Measurements from ENCODE around the gene CLCN3. TPM values are rescaled to one million over a fixed set of nuclear protein-coding genes. Genes with fewer than 3 reads are reported as not detected.
A peak's percentile ranks its signal among the peaks of the same experiment; 100 is the strongest.
"Not testable (repeated sequence)": the region's sequence is repeated elsewhere in the genome, so short reads cannot be mapped to it uniquely, and the experiment has no call there.

CLCN3 gene
- total RNA-seq, 2 donors from 2014 or later: 137 to 148 TPM

DNA sequence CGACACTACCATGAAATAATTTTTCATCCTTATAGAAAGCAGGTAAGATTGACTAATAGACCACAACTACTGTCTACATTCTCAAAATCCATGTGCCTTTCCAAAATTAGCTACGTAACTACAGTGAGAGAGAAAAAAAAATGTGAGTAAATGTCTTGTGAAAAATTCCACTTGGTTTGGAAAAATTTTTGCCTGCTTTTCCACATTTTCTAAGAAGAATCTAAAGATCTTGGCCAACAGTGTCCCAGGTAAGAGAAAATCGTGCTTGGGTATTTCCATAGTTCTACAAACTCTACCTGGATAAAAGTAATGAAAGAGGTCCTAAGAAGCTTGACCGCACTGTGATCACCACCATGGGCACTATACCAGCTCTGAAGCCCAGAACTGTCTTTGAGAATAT lies 1.4 kb upstream of the CLCN3 start:
- intact Hi-C loops (cut with DNase I): loop anchor here (10.0 kb wide), 3 partner anchors 106 to 406 kb away; partner anchors contain the start of genes HPF1 and MFAP3L
- TF ChIP-seq, protein P1, sequence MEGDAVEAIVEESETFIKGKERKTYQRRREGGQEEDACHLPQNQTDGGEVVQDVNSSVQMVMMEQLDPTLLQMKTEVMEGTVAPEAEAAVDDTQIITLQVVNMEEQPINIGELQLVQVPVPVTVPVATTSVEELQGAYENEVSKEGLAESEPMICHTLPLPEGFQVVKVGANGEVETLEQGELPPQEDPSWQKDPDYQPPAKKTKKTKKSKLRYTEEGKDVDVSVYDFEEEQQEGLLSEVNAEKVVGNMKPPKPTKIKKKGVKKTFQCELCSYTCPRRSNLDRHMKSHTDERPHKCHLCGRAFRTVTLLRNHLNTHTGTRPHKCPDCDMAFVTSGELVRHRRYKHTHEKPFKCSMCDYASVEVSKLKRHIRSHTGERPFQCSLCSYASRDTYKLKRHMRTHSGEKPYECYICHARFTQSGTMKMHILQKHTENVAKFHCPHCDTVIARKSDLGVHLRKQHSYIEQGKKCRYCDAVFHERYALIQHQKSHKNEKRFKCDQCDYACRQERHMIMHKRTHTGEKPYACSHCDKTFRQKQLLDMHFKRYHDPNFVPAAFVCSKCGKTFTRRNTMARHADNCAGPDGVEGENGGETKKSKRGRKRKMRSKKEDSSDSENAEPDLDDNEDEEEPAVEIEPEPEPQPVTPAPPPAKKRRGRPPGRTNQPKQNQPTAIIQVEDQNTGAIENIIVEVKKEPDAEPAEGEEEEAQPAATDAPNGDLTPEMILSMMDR (IDR thresholded peaks at IDR 0.05): no peak
- no peak overlapping the region for H3K4me3 ChIP-seq

DNA sequence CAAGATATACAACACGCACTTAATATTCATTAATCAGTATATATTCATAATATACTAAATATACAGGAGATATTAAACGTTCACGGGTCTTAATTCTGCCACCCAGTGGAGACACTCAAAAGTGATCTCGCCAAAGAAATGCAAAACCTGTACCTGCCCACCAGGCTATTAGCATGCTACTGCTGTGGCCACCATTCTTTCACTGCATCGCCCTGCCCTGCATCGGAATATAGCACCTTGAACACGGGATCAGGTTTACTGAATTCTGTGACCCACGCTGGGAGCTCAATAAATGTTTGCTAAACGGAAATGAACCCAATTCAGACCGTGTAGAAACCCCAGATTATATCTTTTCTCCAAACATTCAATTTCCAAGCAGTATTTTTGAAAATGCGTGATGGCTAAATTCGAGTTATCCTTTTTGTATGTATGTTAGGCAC lies 840 bp upstream of the CLCN3 start:
- TF ChIP-seq, protein P1 (IDR thresholded peaks at IDR 0.05): peak; percentile 64
- Histone ChIP-seq H3K9me3 (no peaks in the 10 kb centered on the region), H3K36me3 (no peaks in the 10 kb centered on the region), H3K27me3 (no peaks in the 10 kb centered on the region), H3K4me3 (peak overlapping the region; percentile 67), H3K4me1 (no peaks in the 10 kb centered on the region), H3K27ac (peak overlapping the region; percentile 96), H3K9ac (ENCODE audit: low read depth in 2 of 2, low read length in 2 of 2) (peak overlapping the region; percentile 94 to 99)
- intact Hi-C loops (cut with DNase I): loop anchor here (10.0 kb wide), 3 partner anchors 105 to 405 kb away; partner anchors contain the start of genes HPF1 and MFAP3L
- peak; percentile 78 for DNase-seq

More for the DNA sequence above, 1.4 kb upstream of the CLCN3 start:
- Histone ChIP-seq H3K27me3 (no peaks in the 10 kb centered on the region), H3K9me3 (no peaks in the 10 kb centered on the region), H3K27ac (peak overlapping the region; percentile 96), H3K9ac (ENCODE audit: low read depth in 2 of 2, low read length in 2 of 2) (no peak overlapping the region), H3K4me1 (no peaks in the 10 kb centered on the region), H3K36me3 (no peaks in the 10 kb centered on the region)
- no peak for DNase-seq

DNA sequence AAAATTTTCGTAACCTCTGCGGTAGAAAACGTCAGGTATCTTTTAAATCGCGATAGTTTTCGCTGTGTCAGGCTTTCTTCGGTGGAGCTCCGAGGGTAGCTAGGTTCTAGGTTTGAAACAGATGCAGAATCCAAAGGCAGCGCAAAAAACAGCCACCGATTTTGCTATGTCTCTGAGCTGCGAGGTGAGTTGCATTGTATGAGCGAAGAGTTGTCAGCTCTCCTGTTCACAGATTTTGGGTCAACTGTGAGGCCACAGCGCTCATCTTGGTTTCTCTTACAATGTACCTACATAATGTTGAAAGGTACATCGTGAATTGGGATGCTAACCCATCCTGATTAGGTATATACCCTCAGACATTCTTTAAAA lies 486 bp downstream of the CLCN3 start:
- TF ChIP-seq, protein P1 (IDR thresholded peaks at IDR 0.05): no peak
- H3K4me1 ChIP-seq: no peaks in the 10 kb centered on the region
- peak overlapping the region; percentile 67 for H3K4me3 ChIP-seq
- no peaks in the 10 kb centered on the region for H3K36me3 ChIP-seq
- no peaks in the 10 kb centered on the region for H3K9me3 ChIP-seq
- peak overlapping the region; percentile 96 for H3K27ac ChIP-seq
- DNase-seq: peak; percentile 45
- no peaks in the 10 kb centered on the region for H3K27me3 ChIP-seq
- peak overlapping the region; percentile 94 to 99 for H3K9ac ChIP-seq (ENCODE audit: low read depth in 2 of 2, low read length in 2 of 2)
- intact Hi-C loops (cut with DNase I): loop anchor here (5.0 kb wide), 1 partner anchor 41 kb away; no protein-coding TSS in a partner anchor

DNA sequence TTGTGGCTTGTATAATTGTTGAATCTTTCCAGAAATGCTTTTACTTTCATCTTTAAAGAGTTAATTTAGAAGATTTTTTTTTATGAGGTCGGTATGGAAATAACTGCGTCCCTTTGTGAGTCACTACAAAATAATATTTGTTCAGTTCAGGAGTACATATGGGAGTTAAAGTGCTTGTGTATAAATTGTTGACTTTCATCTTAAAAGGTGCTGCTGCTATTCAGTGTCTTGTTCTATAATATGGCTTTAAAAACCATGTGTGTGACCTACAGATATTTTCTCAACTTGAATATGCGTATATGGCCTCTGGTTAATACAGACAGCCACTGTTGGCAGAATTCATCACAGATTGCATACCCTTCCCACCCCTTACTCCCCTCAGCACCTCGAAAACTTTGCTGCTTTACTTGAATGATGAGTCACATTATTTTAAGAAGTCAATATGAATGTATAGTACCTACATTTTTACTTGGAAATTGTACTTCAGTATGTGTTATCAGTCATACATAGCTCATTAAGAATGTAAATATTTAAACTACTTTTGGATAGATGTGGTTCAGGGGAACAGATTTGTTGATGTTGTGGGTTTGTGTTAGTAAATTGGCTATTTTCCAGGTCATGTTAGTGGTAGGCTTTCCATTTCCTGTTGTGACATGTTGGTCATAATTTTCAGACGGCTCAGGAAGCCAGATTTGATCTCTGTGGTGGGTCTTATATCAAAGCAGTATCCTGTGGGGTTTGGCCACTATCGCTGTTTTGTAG lies 1.5 kb downstream of the CLCN3 start:
- peak overlapping the region; percentile 67 for H3K4me3 ChIP-seq
- intact Hi-C loops (cut with DNase I): loop anchor here (5.0 kb wide), 1 partner anchor 40 kb away; no protein-coding TSS in a partner anchor

DNA sequence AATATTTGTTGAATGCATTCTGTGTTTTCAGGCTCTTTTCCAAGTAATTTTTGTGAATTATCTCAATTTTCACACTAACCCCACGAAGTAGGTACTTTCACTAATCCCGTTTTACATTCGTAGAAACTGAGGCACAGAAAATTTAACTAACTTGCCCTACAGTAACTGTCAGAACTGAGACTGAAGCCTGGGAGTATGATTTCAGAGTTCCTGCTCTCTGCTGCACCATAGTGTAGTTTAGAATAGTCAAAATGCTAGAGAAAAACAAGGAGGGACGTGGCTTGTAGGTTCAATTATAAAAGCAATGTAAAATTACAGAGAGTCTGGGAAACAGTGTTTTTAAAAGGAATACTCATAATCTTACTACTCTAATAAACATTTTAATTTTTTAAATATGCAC lies 2.2 kb downstream of the CLCN3 start:
- Histone ChIP-seq H3K4me3 (peak overlapping the region; percentile 67), H3K27me3 (no peaks in the 10 kb centered on the region), H3K27ac (peak overlapping the region; percentile 96), H3K9me3 (no peaks in the 10 kb centered on the region), H3K36me3 (no peaks in the 10 kb centered on the region), H3K4me1 (no peaks in the 10 kb centered on the region), H3K9ac (ENCODE audit: low read depth in 2 of 2, low read length in 2 of 2) (peak overlapping the region in 1 of 2 donors; percentile 73)
- TF ChIP-seq, protein P1 (IDR thresholded peaks at IDR 0.05): no peak
- intact Hi-C loops (cut with DNase I): loop anchor here (5.0 kb wide), 1 partner anchor 40 kb away; no protein-coding TSS in a partner anchor
- no peak for DNase-seq

More for the DNA sequence above, 1.5 kb downstream of the CLCN3 start:
- TF ChIP-seq, protein P1 (IDR thresholded peaks at IDR 0.05): no peak
- Histone ChIP-seq H3K27ac (peak overlapping the region; percentile 96), H3K36me3 (no peaks in the 10 kb centered on the region), H3K4me1 (no peaks in the 10 kb centered on the region), H3K9ac (ENCODE audit: low read depth in 2 of 2, low read length in 2 of 2) (peak overlapping the region in 1 of 2 donors; percentile 73), H3K27me3 (no peaks in the 10 kb centered on the region), H3K9me3 (no peaks in the 10 kb centered on the region)
- no peak for DNase-seq

DNA sequence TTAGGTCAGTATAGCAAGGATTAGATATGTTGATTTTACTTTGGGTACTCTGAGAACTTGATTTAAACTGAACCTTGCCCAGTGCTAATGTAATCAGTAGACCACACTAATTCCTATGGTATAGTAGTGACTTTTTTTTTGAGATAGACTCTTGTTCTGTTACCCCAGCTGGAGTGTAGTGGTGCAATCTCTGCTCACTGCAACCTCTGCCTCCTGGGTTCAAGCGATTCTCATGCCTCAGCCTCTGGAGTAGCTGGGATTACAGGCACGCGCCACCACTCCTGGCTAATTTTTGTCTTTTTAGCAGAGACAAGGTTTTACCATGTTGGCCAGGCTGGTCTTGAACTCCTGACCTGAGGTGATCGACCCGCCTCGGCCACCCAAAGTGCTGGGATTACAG lies 3.6 kb downstream of the CLCN3 start:
- not testable (repeated sequence) for H3K27me3 ChIP-seq; H3K9me3 ChIP-seq; H3K4me3 ChIP-seq; H3K36me3 ChIP-seq; H3K9ac ChIP-seq (ENCODE audit: low read depth in 2 of 2, low read length in 2 of 2); H3K27ac ChIP-seq; H3K4me1 ChIP-seq; DNase-seq
- intact Hi-C loops (cut with DNase I): loop anchor here (5.0 kb wide), 1 partner anchor 38 kb away; no protein-coding TSS in a partner anchor
